GM18867 (cell line): Measurements from ENCODE around the gene CDX2.
A peak's percentile ranks its signal among the peaks of the same experiment; 100 is the strongest.
"Not testable (repeated sequence)": the region's sequence is repeated elsewhere in the genome, so short reads cannot be mapped to it uniquely, and the experiment has no call there.

Source experiments
- ATAC-seq: cut with Tn5 transposase; IDR thresholded peaks from one replicate; pipeline ENCODE4 v1.9.1; 2021; ENCODE audit warnings: mild to moderate bottlenecking, moderate library complexity; ENCODE audit not compliant: unreplicated experiment

CDX2 gene

GRCh38 chr13:27969082-27969865 is at the start of gene CDX2:
Gene CDX2, minus strand, starts transcription at chr13:27969315. Its CDS starts 309 bp downstream, at chr13:27969006.
- no peak for ATAC-seq

GRCh38 chr13:28014301-28014700 is 45.2 kb upstream of the CDX2 start:
- ATAC-seq = no peak

- no peak for ATAC-seq
Measured at GRCh38 chr13:28013482-28013881, 44.4 kb upstream of the CDX2 start.

GRCh38 chr13:28012896-28013295 is 43.8 kb upstream of the CDX2 start:
- peak; percentile 85 for ATAC-seq

GRCh38 chr13:28012383-28012782 is 43.3 kb upstream of the CDX2 start:
- peak; percentile 4 for ATAC-seq

- no peak for ATAC-seq
Measured at GRCh38 chr13:28010046-28010445, 40.9 kb upstream of the CDX2 start.

- not testable (repeated sequence) for ATAC-seq
Measured at GRCh38 chr13:28005016-28005415, 35.9 kb upstream of the CDX2 start.

- ATAC-seq = no peak
Measured at GRCh38 chr13:28002886-28003698, 34.0 kb upstream of the CDX2 start.

- no peak for ATAC-seq
Measured at GRCh38 chr13:28001837-28002473, 32.8 kb upstream of the CDX2 start.

- no peak for ATAC-seq
Measured at GRCh38 chr13:28001049-28001448, 31.9 kb upstream of the CDX2 start.

GRCh38 chr13:28000567-28000966 is 31.5 kb upstream of the CDX2 start:
- no peak for ATAC-seq

- ATAC-seq = no peak
Measured at GRCh38 chr13:27997904-27998522, 28.9 kb upstream of the CDX2 start.

- ATAC-seq = no peak
Measured at GRCh38 chr13:27991881-27992280, 22.8 kb upstream of the CDX2 start.

- ATAC-seq = no peak
Measured at GRCh38 chr13:27988520-27988919, 19.4 kb upstream of the CDX2 start, which contains the start of gene URAD. Gene URAD, minus strand, starts transcription at chr13:27988693. Its CDS starts 56 bp downstream, at chr13:27988637.

GRCh38 chr13:27985600-27985999 is 16.5 kb upstream of the CDX2 start:
- ATAC-seq = no peak

- no peak for ATAC-seq
Measured at GRCh38 chr13:27982361-27982760, 13.2 kb upstream of the CDX2 start.

GRCh38 chr13:27981006-27981708 is 12.0 kb upstream of the CDX2 start:
- ATAC-seq = no peak

GRCh38 chr13:27980280-27980998 is 11.3 kb upstream of the CDX2 start:
- no peak for ATAC-seq

- ATAC-seq = no peak
Measured at GRCh38 chr13:27979765-27980279, 10.7 kb upstream of the CDX2 start.
